Kidney (tissue), 14 donors: ENCODE results near the gene NINJ1. TPM values are rescaled to one million over a fixed set of nuclear protein-coding genes. Genes with fewer than 3 reads are reported as not detected.

Source experiments
- DNase-seq, 5 donors: peaks; one replicate each; pipeline ENCODE4 v3.0.0-alpha.2; 2013 to 2020
- FAIRE-seq: peaks from 2 replicates; lab custom pipeline; 2012; peaks lifted over from hg19 to GRCh38; lab: Jason Lieb, UNC
- H3K27ac ChIP-seq, 2 donors: one replicate each; pipeline ENCODE4 v1.7.0; 2013; ENCODE audit warnings: low read depth in 2 of 2, low read length in 2 of 2, inconsistent platforms in 1 of 2
- H3K27me3 ChIP-seq: one replicate; pipeline ENCODE4 v1.7.1; 2013; ENCODE audit warnings: low read length, inconsistent platforms; ENCODE audit not compliant: control insufficient read depth, insufficient read depth
- H3K36me3 ChIP-seq, 3 donors: one replicate each; pipeline versions ENCODE4 v1.7.0 to v1.7.1; 2013; ENCODE audit warnings: low read length in 3 of 3, control low read depth in 1 of 3, inconsistent platforms in 1 of 3; ENCODE audit not compliant: insufficient read depth in 3 of 3, control insufficient read depth in 2 of 3
- H3K4me1 ChIP-seq, 3 donors: one replicate each; pipeline versions ENCODE4 v1.7.0 to v1.7.1; 2013; ENCODE audit warnings: low read length in 3 of 3, inconsistent platforms in 1 of 3, low read depth in 1 of 3; ENCODE audit not compliant: control insufficient read depth in 2 of 3, insufficient read depth in 2 of 3
- H3K4me3 ChIP-seq, 3 donors: one replicate each; pipeline versions ENCODE4 v1.7.0 to v1.8.1; 2013; ENCODE audit warnings: low read length in 3 of 3, control low read depth in 1 of 3, inconsistent platforms in 1 of 3
- H3K9ac ChIP-seq, 3 donors: one replicate each; pipeline versions ENCODE4 v1.7.0 to v1.7.1; 2013; ENCODE audit warnings: low read length in 3 of 3, control low read depth in 1 of 3, inconsistent platforms in 1 of 3
- H3K9me3 ChIP-seq, 3 donors: one replicate each; pipeline versions ENCODE4 v1.7.0 to v1.7.1; 2013; ENCODE audit warnings: low read length in 3 of 3, control low read depth in 1 of 3, inconsistent platforms in 1 of 3; ENCODE audit not compliant: control insufficient read depth in 2 of 3, insufficient read depth in 1 of 3
- CTCF ChIP-seq: IDR thresholded peaks from 3 replicates; pipeline ENCODE4 v1.5.1; 2012; ENCODE audit warnings: mild to moderate bottlenecking, moderate library complexity, borderline replicate concordance; ENCODE audit not compliant: insufficient read depth; ENCODE audit errors: extremely low read depth
- intact Hi-C: fragments of 100-400 bp; cut with DNase I; formaldehyde crosslinking; loops from one replicate; pipeline ENCODE4 v1.11.1; 2022
- polyA plus RNA-seq: library from polyadenylated mRNA; stranded (reverse); fragments of 350-450 nt; fragmentation: Illumina TruSeq; extraction: RNeasy Lipid Tissue Mini Kit (QIAGEN cat#74804); gene quantifications from one replicate; pipeline ENCODE4 v1.2.3, GENCODE V29; 2014; ENCODE audit warnings: low read depth, low replicate concordance; ENCODE audit not compliant: insufficient read depth
- total RNA-seq: library from RNA; stranded (reverse); fragmentation: NEBNext Ultra II Directional; extraction: Animal tissue kit (Norgen Biotek cat#: 25700); gene quantifications from one replicate; pipeline ENCODE4 v1.2.1, GENCODE V29; 2021
- donor health status: control.
- donor health status: control.
- donor health status: control.
- donor health status: control.
- donor health status: control.
- donor health status: DM: yes; HTN: yes; CAD: no.
- donor health status: Normal renal cell carcinoma (clear cell type).

Gene NINJ1
- total and polyA plus RNA-seq, 2 donors from 2014 or later = 56.3 to 149 TPM

- H3K36me3 ChIP-seq = peaks cover 0 to 30% (median 16%) of the 10 kb centered on the region in 3 donors
Observed at GRCh38 chr9:93123561-93124283, 10.3 kb downstream of the NINJ1 start.

GRCh38 chr9:93122721-93123221 lies 11.3 kb downstream of the NINJ1 start:
- Histone ChIP-seq H3K27me3 (no peaks in the 10 kb centered on the region), H3K36me3 (peaks cover 0 to 30% (median 16%) of the 10 kb centered on the region in 3 donors), H3K27ac (no peak overlapping the region), H3K9me3 (no peaks in the 10 kb centered on the region), H3K4me3 (no peak overlapping the region), H3K4me1 (peaks cover 0 to 26% (median 20%) of the 10 kb centered on the region in 3 donors), H3K9ac (no peak overlapping the region)
- intact Hi-C loops = no loop called here
- no peak for TF ChIP-seq CTCF
- FAIRE-seq = no peak
- DNase-seq = peak in 2 of 5 donors; percentile 36 to 65

More at GRCh38 chr9:93123561-93124283, 10.3 kb downstream of the NINJ1 start:
- FAIRE-seq = no peak
- peak in 2 of 5 donors; percentile 43 to 74 for DNase-seq
- intact Hi-C loops = no loop called here
- TF ChIP-seq CTCF = no peak
- Histone ChIP-seq H3K27me3 (no peaks in the 10 kb centered on the region), H3K9ac (no peak overlapping the region), H3K9me3 (no peaks in the 10 kb centered on the region), H3K4me3 (no peak overlapping the region), H3K27ac (no peak overlapping the region), H3K4me1 (peaks cover 0 to 36% (median 30%) of the 10 kb centered on the region in 3 donors)

- TF ChIP-seq CTCF = no peak
- H3K36me3 ChIP-seq = peaks cover 0 to 30% (median 16%) of the 10 kb centered on the region in 3 donors
- intact Hi-C loops = no loop called here
- no peak for FAIRE-seq
- H3K27me3 ChIP-seq = no peaks in the 10 kb centered on the region
- DNase-seq = peak in 2 of 5 donors; percentile 32 to 72
- no peak overlapping the region for H3K9ac ChIP-seq
- H3K27ac ChIP-seq = no peak overlapping the region
- H3K4me1 ChIP-seq = peaks cover 0 to 17% (median 9%) of the 10 kb centered on the region in 3 donors
- H3K9me3 ChIP-seq = no peaks in the 10 kb centered on the region
- H3K4me3 ChIP-seq = no peak overlapping the region
Observed at GRCh38 chr9:93121316-93122241, 12.5 kb downstream of the NINJ1 start.
